ENCODE data around the gene TUBGCP2. TPM values are rescaled to one million over a fixed set of nuclear protein-coding genes. Genes with fewer than 3 reads are reported as not detected.

The TUBGCP2 gene
- total and polyA plus RNA-seq, 2 donors from 2014 or later: 61.4 to 93.3 TPM

- Histone ChIP-seq H3K9me3 (ENCODE audit: control insufficient read depth in 2 of 3, insufficient read depth in 1 of 3, low read length in 3 of 3) (no peaks in the 10 kb centered on the region), H3K4me1 (ENCODE audit: control insufficient read depth in 2 of 3, insufficient read depth in 2 of 3, low read depth in 1 of 3, low read length in 3 of 3) (no peaks in the 10 kb centered on the region), H3K27ac (ENCODE audit: low read depth in 2 of 2, low read length in 2 of 2) (no peak overlapping the region), H3K36me3 (ENCODE audit: control insufficient read depth in 2 of 3, insufficient read depth in 3 of 3, low read length in 3 of 3) (peaks cover 0 to 49% (median 30%) of the 10 kb centered on the region in 3 donors), H3K9ac (ENCODE audit: low read length in 3 of 3) (no peak overlapping the region), H3K4me3 (ENCODE audit: low read length in 3 of 3) (no peak overlapping the region), H3K27me3 (ENCODE audit: control insufficient read depth, insufficient read depth, low read length) (no peaks in the 10 kb centered on the region)
- FAIRE-seq (no peak), DNase-seq (no peak)
- intact Hi-C loops (cut with DNase I): no loop called here
- TF ChIP-seq, protein P1, sequence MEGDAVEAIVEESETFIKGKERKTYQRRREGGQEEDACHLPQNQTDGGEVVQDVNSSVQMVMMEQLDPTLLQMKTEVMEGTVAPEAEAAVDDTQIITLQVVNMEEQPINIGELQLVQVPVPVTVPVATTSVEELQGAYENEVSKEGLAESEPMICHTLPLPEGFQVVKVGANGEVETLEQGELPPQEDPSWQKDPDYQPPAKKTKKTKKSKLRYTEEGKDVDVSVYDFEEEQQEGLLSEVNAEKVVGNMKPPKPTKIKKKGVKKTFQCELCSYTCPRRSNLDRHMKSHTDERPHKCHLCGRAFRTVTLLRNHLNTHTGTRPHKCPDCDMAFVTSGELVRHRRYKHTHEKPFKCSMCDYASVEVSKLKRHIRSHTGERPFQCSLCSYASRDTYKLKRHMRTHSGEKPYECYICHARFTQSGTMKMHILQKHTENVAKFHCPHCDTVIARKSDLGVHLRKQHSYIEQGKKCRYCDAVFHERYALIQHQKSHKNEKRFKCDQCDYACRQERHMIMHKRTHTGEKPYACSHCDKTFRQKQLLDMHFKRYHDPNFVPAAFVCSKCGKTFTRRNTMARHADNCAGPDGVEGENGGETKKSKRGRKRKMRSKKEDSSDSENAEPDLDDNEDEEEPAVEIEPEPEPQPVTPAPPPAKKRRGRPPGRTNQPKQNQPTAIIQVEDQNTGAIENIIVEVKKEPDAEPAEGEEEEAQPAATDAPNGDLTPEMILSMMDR (IDR thresholded peaks at IDR 0.05; ENCODE audit: borderline replicate concordance, extremely low read depth, insufficient read depth): no peak
These were observed 26.9 kb downstream of the TUBGCP2 start for GRCh38 chr10:133281628-133282372.

GRCh38 chr10:133281084-133281483 is 27.6 kb downstream of the TUBGCP2 start:
- no peaks in the 10 kb centered on the region for H3K9me3 ChIP-seq (ENCODE audit: control insufficient read depth in 2 of 3, insufficient read depth in 1 of 3, low read length in 3 of 3)
- peaks cover 0 to 43% (median 29%) of the 10 kb centered on the region in 3 donors for H3K36me3 ChIP-seq (ENCODE audit: control insufficient read depth in 2 of 3, insufficient read depth in 3 of 3, low read length in 3 of 3)
- no peaks in the 10 kb centered on the region for H3K27me3 ChIP-seq (ENCODE audit: control insufficient read depth, insufficient read depth, low read length)
- no peak for DNase-seq
- no peak overlapping the region for H3K9ac ChIP-seq (ENCODE audit: low read length in 3 of 3)
- TF ChIP-seq, protein P1 (IDR thresholded peaks at IDR 0.05; ENCODE audit: borderline replicate concordance, extremely low read depth, insufficient read depth): no peak
- no peak for FAIRE-seq
- H3K4me3 ChIP-seq (ENCODE audit: low read length in 3 of 3): no peak overlapping the region
- no peak overlapping the region for H3K27ac ChIP-seq (ENCODE audit: low read depth in 2 of 2, low read length in 2 of 2)
- intact Hi-C loops (cut with DNase I): no loop called here
- no peaks in the 10 kb centered on the region for H3K4me1 ChIP-seq (ENCODE audit: control insufficient read depth in 2 of 3, insufficient read depth in 2 of 3, low read depth in 1 of 3, low read length in 3 of 3)

DNA sequence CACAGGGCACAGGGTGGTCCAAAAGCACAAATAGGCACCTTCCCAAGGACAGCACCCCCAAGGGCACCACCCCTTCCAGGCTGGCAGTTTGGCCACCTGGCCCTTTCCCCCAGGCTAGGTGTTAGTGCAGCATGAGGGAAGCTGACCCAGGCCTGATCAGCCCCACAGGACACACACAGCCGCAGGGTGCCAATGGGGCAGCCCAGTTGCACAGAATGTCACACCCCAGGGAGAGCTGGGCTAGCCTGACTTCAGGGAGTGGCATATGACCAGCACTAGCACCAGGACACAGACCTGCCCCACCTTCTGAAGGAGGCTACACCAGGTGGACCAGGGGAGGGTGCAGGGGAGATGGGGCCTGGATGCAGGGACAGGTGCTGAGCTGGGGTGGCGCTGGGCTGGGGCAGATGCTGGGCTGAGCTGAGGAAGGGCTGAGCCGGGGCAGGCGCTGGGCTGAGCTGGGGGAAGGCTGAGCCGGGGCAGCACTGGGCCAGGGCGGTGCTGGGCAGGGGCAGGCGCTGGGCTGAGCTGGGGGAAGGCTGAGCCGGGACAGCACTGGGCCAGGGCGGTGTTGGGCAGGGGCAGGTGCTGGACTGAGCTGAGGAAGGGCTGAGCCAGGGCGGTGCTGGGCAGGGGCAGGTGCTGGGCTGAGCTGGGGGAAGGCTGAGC is 28.1 kb downstream of the TUBGCP2 start:
- Histone ChIP-seq H3K27ac (ENCODE audit: low read depth in 2 of 2, low read length in 2 of 2) (no peak overlapping the region), H3K36me3 (ENCODE audit: control insufficient read depth in 2 of 3, insufficient read depth in 3 of 3, low read length in 3 of 3) (peaks cover 0 to 37% (median 25%) of the 10 kb centered on the region in 3 donors)

More for the DNA sequence above, 28.1 kb downstream of the TUBGCP2 start:
- no peak for DNase-seq
- Histone ChIP-seq H3K4me3 (ENCODE audit: low read length in 3 of 3) (no peak overlapping the region), H3K4me1 (ENCODE audit: control insufficient read depth in 2 of 3, insufficient read depth in 2 of 3, low read depth in 1 of 3, low read length in 3 of 3) (no peaks in the 10 kb centered on the region), H3K27me3 (ENCODE audit: control insufficient read depth, insufficient read depth, low read length) (no peaks in the 10 kb centered on the region), H3K9ac (ENCODE audit: low read length in 3 of 3) (no peak overlapping the region), H3K9me3 (ENCODE audit: control insufficient read depth in 2 of 3, insufficient read depth in 1 of 3, low read length in 3 of 3) (no peaks in the 10 kb centered on the region)
- TF ChIP-seq, protein P1 (IDR thresholded peaks at IDR 0.05; ENCODE audit: borderline replicate concordance, extremely low read depth, insufficient read depth): no peak
- no peak for FAIRE-seq
- intact Hi-C loops (cut with DNase I): no loop called here
